IPS DF 4.7 (cell line): ENCODE results near the gene PPIB.

Experiments used
- DNase-seq: peaks from one replicate; pipeline ENCODE4 v3.0.0-alpha.2; 2013; ENCODE audit warnings: low spot score; ENCODE audit errors: extremely low read depth

Gene PPIB

GRCh38 chr15:64158363-64159134 lies 4.3 kb downstream of the PPIB start:
- DNase-seq: no peak

GRCh38 chr15:64157599-64158125 lies 5.2 kb downstream of the PPIB start:
- no peak for DNase-seq

GRCh38 chr15:64156652-64157331 lies 6.0 kb downstream of the PPIB start:
- DNase-seq: no peak

- no peak for DNase-seq
Measured at GRCh38 chr15:64155802-64156651, 6.8 kb downstream of the PPIB start.

- DNase-seq: no peak
Measured at GRCh38 chr15:64153480-64154367, 9.1 kb downstream of the PPIB start.

- DNase-seq: no peak
Measured at GRCh38 chr15:64152507-64153387, 10.1 kb downstream of the PPIB start.

- DNase-seq: no peak
Measured at GRCh38 chr15:64151727-64152506, 10.9 kb downstream of the PPIB start, which contains the start of gene SNX22. TSS of gene SNX22 (plus strand) at chr15:64151731. CDS start at chr15:64151776, 45 bp downstream.

- no peak for DNase-seq
Measured at GRCh38 chr15:64149893-64150578, 12.8 kb downstream of the PPIB start.

DNA sequence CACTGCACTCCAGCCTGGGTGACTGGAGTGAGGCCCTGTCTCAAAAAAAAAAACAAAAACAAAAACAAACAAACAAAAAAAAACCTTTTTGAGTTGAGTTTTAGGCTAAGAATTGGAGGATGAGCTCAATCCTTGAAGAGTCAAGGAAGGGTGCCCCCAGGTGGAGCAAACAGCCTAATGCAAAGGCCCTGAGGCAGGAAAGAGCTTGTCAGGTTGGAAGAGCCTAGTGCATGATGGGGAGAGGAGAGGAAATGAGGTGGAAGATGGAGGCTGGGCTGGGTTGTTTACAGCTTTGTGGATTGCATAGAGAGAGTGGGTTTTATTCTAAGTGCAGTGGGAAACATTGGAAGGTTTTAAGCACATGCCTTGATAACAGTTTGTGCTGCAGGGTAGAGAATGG lies 13.4 kb downstream of the PPIB start:
- DNase-seq: no peak

DNA sequence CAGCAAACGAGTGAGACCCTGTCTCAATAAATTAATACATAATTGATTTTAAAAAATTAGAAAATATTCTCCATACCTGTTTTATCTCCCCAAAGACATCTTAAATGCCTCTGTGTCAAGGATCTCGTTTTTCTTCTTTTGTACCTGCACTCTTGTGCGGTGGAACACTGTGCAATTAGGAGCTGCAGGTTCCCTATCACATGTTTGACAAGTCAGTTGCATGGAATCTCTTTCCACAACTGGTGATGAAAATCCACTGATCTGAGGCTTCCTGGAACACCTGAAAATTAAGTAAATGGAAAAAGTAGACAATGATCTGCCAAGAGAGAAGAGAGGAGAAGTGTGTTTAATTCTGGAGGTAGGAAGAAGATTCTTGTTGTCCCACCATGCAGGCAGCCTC lies 14.2 kb downstream of the PPIB start:
- DNase-seq: no peak

GRCh38 chr15:64148168-64148567 lies 14.7 kb downstream of the PPIB start:
- no peak for DNase-seq

DNA sequence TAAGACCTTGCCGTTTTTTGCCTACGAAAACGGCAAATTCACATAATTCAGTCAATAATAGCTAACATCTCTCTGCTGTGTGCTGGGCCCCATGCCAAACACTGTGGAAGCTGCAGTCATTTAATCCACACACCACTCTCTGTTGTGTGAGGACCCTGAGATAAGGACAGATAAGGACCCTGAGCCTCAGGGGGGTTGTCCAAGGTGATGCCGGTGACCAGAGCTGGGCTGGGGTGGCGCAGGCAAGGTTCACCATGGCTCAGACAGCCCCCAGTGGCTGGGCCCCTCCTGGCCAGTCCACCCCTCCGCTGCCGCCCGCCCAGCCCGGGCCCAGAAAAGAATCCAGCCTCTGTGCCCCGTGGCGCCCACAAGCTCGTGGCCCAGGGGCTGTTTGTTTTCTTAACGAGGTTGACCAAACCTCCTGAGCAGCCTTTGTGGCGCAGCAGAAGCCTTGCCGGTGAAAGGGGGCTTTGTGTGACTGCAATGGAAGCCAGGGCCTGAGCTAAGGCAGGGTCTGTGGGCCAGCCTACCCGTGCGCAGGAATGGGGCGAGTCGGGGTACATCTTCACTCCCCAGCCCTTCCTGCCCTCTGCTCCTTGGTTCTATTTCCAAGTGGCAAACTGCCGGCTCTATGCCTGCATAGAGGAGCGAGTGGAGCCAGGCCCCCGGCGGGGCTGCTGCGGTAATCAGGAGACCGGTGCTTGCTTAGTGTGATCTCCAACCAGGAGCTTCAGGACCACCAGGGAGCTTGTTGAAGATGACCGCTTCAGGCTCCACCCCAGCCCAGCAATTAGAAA lies 15.7 kb downstream of the PPIB start:
- no peak for DNase-seq

DNA sequence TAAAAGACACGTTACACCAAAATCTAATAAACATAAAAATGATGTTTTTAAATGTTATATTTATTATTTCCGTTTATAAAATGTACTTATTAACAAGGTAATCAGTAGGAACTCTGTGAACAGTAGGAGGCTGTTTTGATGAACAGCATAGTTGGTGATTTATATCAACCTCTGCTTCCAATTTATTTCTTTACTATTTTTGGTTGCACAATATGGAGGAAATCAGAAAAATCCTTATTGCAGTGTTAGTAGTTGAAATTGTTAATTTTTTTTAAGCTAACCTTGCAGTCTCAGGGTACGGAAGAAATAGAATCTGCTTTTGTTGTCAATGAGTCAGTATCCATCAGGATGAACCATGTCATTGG lies 16.3 kb downstream of the PPIB start:
- no peak for DNase-seq

DNA sequence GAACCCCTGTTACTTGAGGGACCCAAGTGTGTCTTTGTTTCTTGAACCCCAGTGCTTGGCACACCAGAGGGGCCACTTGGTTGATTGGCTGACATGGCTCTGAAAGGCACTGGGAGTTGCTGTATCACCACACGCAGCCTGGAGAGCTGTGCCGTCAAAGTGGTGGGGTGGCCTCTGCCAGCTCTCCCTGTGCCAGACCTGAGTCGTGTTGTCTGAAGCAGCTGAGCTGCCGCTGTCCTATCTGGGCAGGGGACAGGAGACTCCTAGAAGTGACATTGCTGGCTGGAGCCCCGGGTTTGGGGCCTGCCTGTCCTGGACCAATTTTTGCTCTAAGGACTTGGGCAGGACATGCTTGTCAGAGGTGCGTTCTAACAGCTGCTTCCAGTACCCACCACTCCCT lies 16.8 kb downstream of the PPIB start:
- no peak for DNase-seq

DNA sequence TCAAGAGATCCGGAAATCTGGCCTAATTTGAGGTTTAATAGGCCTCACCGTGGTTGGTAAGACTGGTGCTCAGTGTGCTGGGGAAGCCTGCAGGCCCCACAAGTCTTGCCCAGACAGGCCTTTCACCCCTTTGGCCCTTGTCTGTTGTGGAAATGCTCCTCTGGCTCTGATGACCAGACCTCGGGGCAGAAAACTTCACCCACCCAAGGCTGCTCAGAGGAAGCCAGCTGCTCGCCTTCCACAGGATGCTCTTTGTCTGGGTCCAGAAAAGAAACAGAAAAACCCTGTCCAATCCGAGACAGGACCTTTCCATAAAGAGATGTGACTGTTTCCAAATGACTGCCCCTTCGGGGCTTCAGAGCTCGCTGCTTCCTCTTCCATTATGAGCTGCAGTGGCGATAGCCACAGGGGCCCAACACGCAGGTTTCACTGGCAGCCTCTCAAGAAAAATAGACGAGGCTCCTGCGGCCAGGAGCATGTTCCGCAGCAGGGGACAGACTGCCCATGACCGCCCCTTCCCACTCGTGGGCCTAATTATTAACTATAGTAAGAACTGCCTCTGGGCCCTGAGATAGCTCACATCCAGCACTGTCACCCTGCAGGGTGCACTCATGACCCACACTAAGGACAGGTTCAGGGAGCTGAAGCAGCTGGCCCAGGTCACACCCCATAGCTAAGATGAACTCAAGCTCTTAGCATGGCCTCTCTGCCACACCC lies 18.1 kb downstream of the PPIB start:
- DNase-seq: no peak

- DNase-seq: no peak
Measured at GRCh38 chr15:64144192-64144564, 18.6 kb downstream of the PPIB start.

DNA sequence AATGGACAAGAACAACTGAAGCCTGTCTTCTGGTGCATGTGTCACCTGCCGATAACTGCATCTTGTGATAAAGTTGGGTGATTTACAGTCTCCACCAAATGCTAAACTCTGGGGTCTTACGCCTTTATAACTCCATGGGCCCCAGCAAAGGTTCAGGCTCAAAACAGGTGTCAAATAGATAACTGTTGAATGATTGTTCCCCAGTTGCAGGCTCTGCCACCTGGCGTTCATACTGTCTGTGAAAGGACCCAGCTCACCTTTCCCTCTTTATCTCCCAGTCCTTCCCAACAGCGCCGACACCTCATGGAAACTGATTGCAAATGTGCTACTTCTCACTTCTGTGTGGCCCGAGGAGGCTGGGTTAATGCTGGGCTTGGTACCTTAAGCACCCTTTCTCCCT lies 19.5 kb downstream of the PPIB start:
- no peak for DNase-seq
